Midbrain (tissue), 1 donor: ENCODE measurements around the gene IFNE.
A peak's percentile ranks its signal among the peaks of the same experiment; 100 is the strongest.
"Not testable (repeated sequence)": the region's sequence is repeated elsewhere in the genome, so short reads cannot be mapped to it uniquely, and the experiment has no call there.

Source experiments
- DNase-seq: peaks from one replicate; lab custom pipeline; 2025; lab: John Stamatoyannopoulos, UW

IFNE gene

GRCh38 chr9:21491756-21492155, 9.6 kb upstream of the IFNE start:
- no peak for DNase-seq

GRCh38 chr9:21481470-21482056, 550 bp downstream of the IFNE start:
- peak; percentile 17 for DNase-seq

- DNase-seq, result no peak
Observed at GRCh38 chr9:21479152-21479702, 2.9 kb downstream of the IFNE start.

- no peak for DNase-seq
Observed at GRCh38 chr9:21477466-21477865, 4.6 kb downstream of the IFNE start.

GRCh38 chr9:21473236-21473635, 8.9 kb downstream of the IFNE start:
- no peak for DNase-seq

GRCh38 chr9:21470126-21470525, 12.0 kb downstream of the IFNE start:
- DNase-seq, result peak; percentile 9

GRCh38 chr9:21465859-21466518, 16.1 kb downstream of the IFNE start:
- DNase-seq, result peak; percentile 48

GRCh38 chr9:21465138-21465537, 17.0 kb downstream of the IFNE start:
- DNase-seq, result no peak

GRCh38 chr9:21461377-21461776, 20.7 kb downstream of the IFNE start:
- no peak for DNase-seq

- peak; percentile 38 for DNase-seq
Observed at GRCh38 chr9:21455320-21455719, 26.8 kb downstream of the IFNE start.

GRCh38 chr9:21454149-21454548, 28.0 kb downstream of the IFNE start:
- no peak for DNase-seq

- DNase-seq, result no peak
Observed at GRCh38 chr9:21452681-21453080, 29.4 kb downstream of the IFNE start.

- no peak for DNase-seq
Observed at GRCh38 chr9:21450733-21451394, 31.2 kb downstream of the IFNE start.

- DNase-seq, result not testable (repeated sequence)
Observed at GRCh38 chr9:21449312-21449711, 32.8 kb downstream of the IFNE start.

GRCh38 chr9:21443849-21444625, 38.1 kb downstream of the IFNE start:
- no peak for DNase-seq

GRCh38 chr9:21440139-21440538, 42.0 kb downstream of the IFNE start, which contains the start of gene IFNA1:
IFNA1 (plus strand) TSS chr9:21440439; CDS start chr9:21440508, 69 bp downstream.
- DNase-seq, result no peak

GRCh38 chr9:21435015-21435383, 47.1 kb downstream of the IFNE start:
- DNase-seq, result not testable (repeated sequence)

- DNase-seq, result peak; percentile 63
Observed at GRCh38 chr9:21434202-21435014, 47.7 kb downstream of the IFNE start.

GRCh38 chr9:21432672-21433425, 49.3 kb downstream of the IFNE start:
- no peak for DNase-seq
